K562 (cell line): Measurements from ENCODE around the gene TEPSIN. TPM values are rescaled to one million over a fixed set of nuclear protein-coding genes. Genes with fewer than 3 reads are reported as not detected.

Source experiments
- ATAC-seq: fragments of 200-7000 bp; cut with Tn5 transposase; 3 replicates; pipeline ENCODE4 v1.9.1; 2020; ENCODE audit warnings: moderate library complexity
- BruUV-seq: library from RNA; stranded (reverse); fragments of 400-500 nt; replicated peaks from 2 replicates; lab custom pipeline; 2021; lab: Mats Ljungman, UMichigan
- CTCF ChIA-PET: fragments of 300-600 bp; formaldehyde crosslinking; extraction: SDS; loops from one replicate; lab custom pipeline; 2021; ENCODE audit warnings: low intra/inter-chr PET ratio; lab: Yijun Ruan, JAX
- POLR2A ChIA-PET: fragments of 300-600, 350-650 bp; sonication (Branson Sonifier 250); formaldehyde crosslinking; extraction: SDS; loops from one replicate; lab custom pipeline; 2021; ENCODE audit warnings: antibody characterized with exemption, inconsistent platforms; lab: Yijun Ruan, JAX
- DNase-seq, 4 experiments: peaks; one replicate each; pipeline versions ENCODE4 v3.0.0 to v3.0.0-alpha.2; 2011 to 2018; ENCODE audit warnings: low spot score in 3 of 4, mixed read lengths in 3 of 4; ENCODE audit errors: extremely low read depth in 1 of 4
- FAIRE-seq: peaks from 2 replicates; lab custom pipeline; 2011; peaks lifted over from hg19 to GRCh38; lab: Jason Lieb, UNC
- H2AFZ ChIP-seq: 2 replicates; pipeline ENCODE4 v1.6.0; 2011; ENCODE audit warnings: low read depth, low read length, control low read depth, inconsistent platforms
- H3K27ac ChIP-seq: fragments of 200-600 bp; 3 replicates; pipeline ENCODE4 v1.8.0; 2011; ENCODE audit warnings: low read depth, mild to moderate bottlenecking, control low read depth, inconsistent platforms, low read length, moderate library complexity, mixed read lengths; ENCODE audit errors: extremely low read depth
- H3K27me3 ChIP-seq, 2 experiments: fragments of 300-600 bp in 1 of 2; 2 replicates in 1 of 2; 3 replicates in 1 of 2; pipeline versions ENCODE4 v1.6.0 to v1.8.0; 2011; ENCODE audit warnings: inconsistent platforms in 2 of 2, low read length in 2 of 2, mild to moderate bottlenecking in 1 of 2, mixed read lengths in 1 of 2, moderate library complexity in 1 of 2; ENCODE audit not compliant: control insufficient read depth in 2 of 2, insufficient read depth in 2 of 2
- H3K36me3 ChIP-seq: fragments of 300-600 bp; 3 replicates; pipeline ENCODE4 v1.8.0; 2011; ENCODE audit warnings: mild to moderate bottlenecking, low read length, inconsistent platforms; ENCODE audit not compliant: control insufficient read depth, insufficient read depth
- H3K4me1 ChIP-seq, 2 experiments: fragments of 200-600 bp in 1 of 2; replicated peaks in 1 of 2; 2 replicates in 1 of 2; 3 replicates in 1 of 2; pipeline versions ENCODE4 v1.5.1 to v1.8.0; 2011; ENCODE audit warnings: inconsistent platforms in 2 of 2, low read length in 2 of 2, mild to moderate bottlenecking in 1 of 2, mixed read lengths in 1 of 2, moderate library complexity in 1 of 2; ENCODE audit not compliant: control insufficient read depth in 2 of 2, insufficient read depth in 2 of 2
- H3K4me2 ChIP-seq: 2 replicates; pipeline ENCODE4 v1.6.1; 2011; ENCODE audit warnings: low read length, control low read depth, inconsistent platforms, mixed read lengths; ENCODE audit not compliant: insufficient read depth
- H3K4me3 ChIP-seq: fragments of 200-600 bp; sonication (generic), shearing (Covaris generic); 2 replicates; pipeline ENCODE4 v1.5.1; 2016; ENCODE audit warnings: control low read depth, inconsistent platforms
- H3K79me2 ChIP-seq: fragments of 200-600 bp; 3 replicates; pipeline ENCODE4 v1.8.0; 2011; ENCODE audit warnings: low read length, inconsistent platforms; ENCODE audit not compliant: control insufficient read depth, insufficient read depth
- H3K9ac ChIP-seq, 2 experiments: 2 replicates each; pipeline versions ENCODE4 v1.6.0 to v1.6.1; 2011; ENCODE audit warnings: low read depth in 2 of 2, low read length in 2 of 2, control low read depth in 1 of 2, inconsistent platforms in 1 of 2, mild to moderate bottlenecking in 1 of 2, mixed read lengths in 1 of 2; ENCODE audit not compliant: insufficient read depth in 1 of 2
- H3K9me1 ChIP-seq: one replicate; pipeline ENCODE4 v1.6.0; 2011; ENCODE audit warnings: inconsistent platforms, mild to moderate bottlenecking, low read length, moderate library complexity; ENCODE audit not compliant: control insufficient read depth, insufficient read depth
- H3K9me3 ChIP-seq: replicated peaks from 2 replicates; pipeline ENCODE4 v1.5.1; 2011; ENCODE audit warnings: low read depth, low read length, inconsistent platforms; ENCODE audit not compliant: control insufficient read depth, insufficient read depth
- H4K20me1 ChIP-seq: replicated peaks from 2 replicates; pipeline ENCODE4 v1.6.1; 2011; ENCODE audit warnings: low read length, inconsistent platforms, mixed read lengths; ENCODE audit not compliant: control insufficient read depth, insufficient read depth
- ASH1L ChIP-seq: fragments of 450-650 bp; IDR thresholded peaks from 2 replicates; pipeline ENCODE4 v1.6.1; 2018; ENCODE audit warnings: borderline replicate concordance, mild to moderate bottlenecking, low read depth; ENCODE audit not compliant: partially characterized antibody
- BRCA1 ChIP-seq, 2 experiments: fragments of 450-650 bp in 1 of 2; sonication (generic) in 1 of 2; formaldehyde crosslinking in 1 of 2; IDR thresholded peaks; 2 replicates each; pipeline versions ENCODE4 v1.5.0 to v1.6.1; 2017 to 2020; ENCODE audit warnings: mild to moderate bottlenecking in 1 of 2, missing genetic modification reagents in 1 of 2
- CBFA2T2 ChIP-seq: fragments of 450-650 bp; conservative IDR thresholded peaks from 2 replicates; pipeline ENCODE4 v1.6.1; 2017; ENCODE audit warnings: mild to moderate bottlenecking
- CHD1 ChIP-seq: fragments of 200-600 bp; sonication (generic); IDR thresholded peaks from one replicate; pipeline ENCODE4 v1.6.1; 2012; ENCODE audit warnings: mild to moderate bottlenecking, moderate library complexity, low read length, inconsistent platforms
- ELK1 ChIP-seq: sonication (generic); formaldehyde crosslinking; IDR thresholded peaks from 2 replicates; pipeline ENCODE4 v1.8.1; 2022; ENCODE audit warnings: missing genetic modification reagents
- MCM5 ChIP-seq: fragments of 450-650 bp; IDR thresholded peaks from 2 replicates; pipeline ENCODE4 v1.6.1; 2016; ENCODE audit warnings: low read depth
- SIN3A ChIP-seq, 2 experiments: fragments of 150-350 bp in 1 of 2; IDR thresholded peaks; 2 replicates each; pipeline ENCODE4 v1.6.1; 2011 to 2016; ENCODE audit warnings: borderline replicate concordance in 2 of 2, low read depth in 2 of 2, low read length in 2 of 2, mild to moderate bottlenecking in 2 of 2, moderate library complexity in 2 of 2; ENCODE audit not compliant: control insufficient read depth in 1 of 2
- SNRNP70 ChIP-seq: fragments of 200-400 bp; formaldehyde crosslinking; optimal IDR thresholded peaks from 2 replicates; pipeline ENCODE3; 2017; ENCODE audit warnings: low read depth, low read length
- TAL1 ChIP-seq: fragments of 450-650 bp; IDR thresholded peaks from 2 replicates; pipeline ENCODE4 v1.6.1; 2016; ENCODE audit warnings: mild to moderate bottlenecking
- YY1 ChIP-seq, 3 experiments: IDR thresholded peaks; 2 replicates each; pipeline ENCODE4 v1.6.1; 2011; ENCODE audit warnings: low read length in 2 of 3, mild to moderate bottlenecking in 2 of 3, moderate library complexity in 2 of 3, borderline replicate concordance in 1 of 3, control low read depth in 1 of 3, low read depth in 1 of 3; ENCODE audit not compliant: insufficient read depth in 3 of 3, insufficient replicate concordance in 2 of 3, control insufficient read depth in 1 of 3, insufficient read length in 1 of 3; ENCODE audit errors: extremely low read depth in 1 of 3
- ZNF518B ChIP-seq: fragments of 250-450 bp; sonication (Bioruptor Pico); IDR thresholded peaks from 2 replicates; pipeline ENCODE4 v1.5.0; 2021; ENCODE audit warnings: mild to moderate bottlenecking, moderate library complexity
- WGBS: fragments of 100-300 bp; shearing (Covaris generic); methylation state at CpG from one replicate; pipeline ENCODE4 v1.1.6; 2016; ENCODE audit warnings: low coverage, mixed read lengths; ENCODE audit not compliant: insufficient coverage; ENCODE audit errors: missing lambda C conversion rate; 5-methylcytosine and 5-hydroxymethylcytosine counted together
- in situ Hi-C: fragments of 300-500 bp; cut with MboI; formaldehyde crosslinking; loops from 4 replicates; pipeline ENCODE4 v1.15.0; 2018; ENCODE audit warnings: inconsistent platforms, mixed read lengths
- intact Hi-C: fragments of 100-400 bp; cut with micrococcal nuclease; formaldehyde crosslinking; loops from 2 replicates; pipeline ENCODE4 v1.14.2; 2022
- polyA plus RNA-seq, 8 experiments: library from polyadenylated mRNA; depleted of rRNA in 4 of 8; stranded (reverse) in 5 of 8; unstranded in 3 of 8; fragments of >200 nt; fragmentation: Nextera tagmentation in 2 of 8; fragmentation: Illumina TruSeq in 1 of 8; extraction: Ambion mirVana in 2 of 8; extraction: Trizol in 1 of 8; gene quantifications; 2 replicates each; pipeline versions ENCODE4 v1.2.1 to v1.2.3, GENCODE V29; 2011 to 2014; ENCODE audit warnings: inconsistent platforms in 1 of 8, missing spikeins in 1 of 8
- total RNA-seq, 7 experiments: library from RNA; depleted of rRNA in 6 of 7; stranded (reverse); fragments of >200 nt in 6 of 7; fragmentation: Illumina TruSeq in 2 of 7; extraction: Trizol in 2 of 7; gene quantifications; 2 replicates each; pipeline versions ENCODE4 v1.2.1 to v1.2.3, GENCODE V29; 2011 to 2021; ENCODE audit warnings: low replicate concordance in 1 of 7
- TF ChIP-seq, protein P1 (sequence below): fragments of 450-650 bp; formaldehyde crosslinking; IDR thresholded peaks from 2 replicates; pipeline ENCODE4 v1.4.0; 2020; ENCODE audit warnings: mild to moderate bottlenecking, moderate library complexity
- TF ChIP-seq, protein P2 (sequence below): fragments of 250-450 bp; sonication (Bioruptor Pico); IDR thresholded peaks from 2 replicates; pipeline ENCODE4 v1.5.1; 2021; ENCODE audit warnings: mild to moderate bottlenecking

The TEPSIN gene
- total and polyA plus RNA-seq, 9 of the 15 experiments (the other 6 are each of a cell fraction or from before 2014, with no cell fraction given), result 0.80 to 29.8 (median 5.3) TPM

DNA sequence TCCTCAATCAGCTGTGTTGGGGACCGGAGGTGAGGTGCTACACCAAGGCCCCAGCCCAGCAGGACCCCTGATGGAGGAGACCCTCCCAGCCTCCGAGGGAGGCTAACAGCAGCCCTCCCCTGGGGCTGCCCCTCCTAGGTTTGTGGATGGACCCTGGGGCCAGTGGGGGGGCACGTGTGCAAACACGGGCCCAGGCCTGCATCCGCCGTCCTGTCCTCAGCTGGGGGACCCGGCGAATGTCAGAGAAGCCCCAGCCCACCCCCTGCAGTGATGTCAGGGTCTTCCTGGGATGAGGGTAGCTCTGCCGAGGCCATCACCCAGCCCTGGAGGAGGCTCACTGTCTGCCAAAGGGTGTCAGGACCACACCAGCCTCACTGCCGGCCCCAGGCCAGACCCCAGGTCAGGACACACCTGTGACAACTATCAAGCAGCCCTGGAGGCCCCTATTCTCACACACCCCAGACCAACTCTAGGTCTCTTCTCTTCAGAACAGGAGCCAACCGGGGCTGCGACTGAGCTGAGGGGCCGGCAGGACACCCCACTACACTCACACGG lies 42.8 kb downstream of the TEPSIN start:
- POLR2A ChIA-PET, result interaction anchor here (1.3 to 1.9 kb wide), 2 partner anchors 9 to 11 kb away, joined by 5 to 6 read pairs; no protein-coding TSS in a partner anchor
- BruUV-seq, result no TSS peak
- no peak for TF ChIP-seq SNRNP70
- TF ChIP-seq SIN3A (IDR thresholded peaks at IDR 0.05; ENCODE audit: borderline replicate concordance in 2 of 2, control insufficient read depth in 1 of 2, low read depth in 2 of 2, low read length in 2 of 2), result no peak
- TF ChIP-seq TAL1, result no peak
- no peak for TF ChIP-seq MCM5
- no peak for TF ChIP-seq YY1 (IDR thresholded peaks at IDR 0.05; ENCODE audit: borderline replicate concordance in 1 of 3, control insufficient read depth in 1 of 3, extremely low read depth in 1 of 3, insufficient read depth in 3 of 3, insufficient read length in 1 of 3, insufficient replicate concordance in 2 of 3, low read depth in 1 of 3, low read length in 2 of 3)
- no peak for TF ChIP-seq BRCA1 (IDR thresholded peaks at IDR 0.05)
- TF ChIP-seq BRCA1 (CRISPR knock-in tag; IDR thresholded peaks at IDR 0.05), result no peak
- no peak for TF ChIP-seq CHD1
- no peak for TF ChIP-seq ASH1L
- TF ChIP-seq ZNF518B (CRISPR knock-in tag), result no peak
- TF ChIP-seq, protein P1, sequence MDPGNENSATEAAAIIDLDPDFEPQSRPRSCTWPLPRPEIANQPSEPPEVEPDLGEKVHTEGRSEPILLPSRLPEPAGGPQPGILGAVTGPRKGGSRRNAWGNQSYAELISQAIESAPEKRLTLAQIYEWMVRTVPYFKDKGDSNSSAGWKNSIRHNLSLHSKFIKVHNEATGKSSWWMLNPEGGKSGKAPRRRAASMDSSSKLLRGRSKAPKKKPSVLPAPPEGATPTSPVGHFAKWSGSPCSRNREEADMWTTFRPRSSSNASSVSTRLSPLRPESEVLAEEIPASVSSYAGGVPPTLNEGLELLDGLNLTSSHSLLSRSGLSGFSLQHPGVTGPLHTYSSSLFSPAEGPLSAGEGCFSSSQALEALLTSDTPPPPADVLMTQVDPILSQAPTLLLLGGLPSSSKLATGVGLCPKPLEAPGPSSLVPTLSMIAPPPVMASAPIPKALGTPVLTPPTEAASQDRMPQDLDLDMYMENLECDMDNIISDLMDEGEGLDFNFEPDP (CRISPR knock-in tag), result no peak
- TF ChIP-seq ELK1 (CRISPR knock-in tag), result no peak
- no peak for TF ChIP-seq CBFA2T2
- TF ChIP-seq, protein P2, sequence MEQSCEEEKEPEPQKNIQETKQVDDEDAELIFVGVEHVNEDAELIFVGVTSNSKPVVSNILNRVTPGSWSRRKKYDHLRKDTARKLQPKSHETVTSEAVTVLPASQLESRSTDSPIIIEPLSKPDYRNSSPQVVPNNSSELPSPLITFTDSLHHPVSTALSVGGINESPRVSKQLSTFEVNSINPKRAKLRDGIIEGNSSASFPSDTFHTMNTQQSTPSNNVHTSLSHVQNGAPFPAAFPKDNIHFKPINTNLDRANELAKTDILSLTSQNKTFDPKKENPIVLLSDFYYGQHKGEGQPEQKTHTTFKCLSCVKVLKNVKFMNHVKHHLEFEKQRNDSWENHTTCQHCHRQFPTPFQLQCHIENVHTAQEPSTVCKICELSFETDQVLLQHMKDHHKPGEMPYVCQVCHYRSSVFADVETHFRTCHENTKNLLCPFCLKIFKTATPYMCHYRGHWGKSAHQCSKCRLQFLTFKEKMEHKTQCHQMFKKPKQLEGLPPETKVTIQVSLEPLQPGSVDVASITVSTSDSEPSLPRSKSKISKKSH (CRISPR knock-in tag), result no peak

More for the DNA sequence above, 42.8 kb downstream of the TEPSIN start:
- Histone ChIP-seq H3K27ac (no peak overlapping the region), H3K4me2 (no peak overlapping the region), H3K9me1 (peaks cover 3% of the 10 kb centered on the region), H3K4me3 (no peak overlapping the region), H4K20me1 (no peaks in the 10 kb centered on the region), H2AFZ (no peak overlapping the region), H3K79me2 (no peaks in the 10 kb centered on the region), H3K27me3 (no peaks in the 10 kb centered on the region), H3K4me1 (peaks cover 13 to 63% of the 10 kb centered on the region in 2 experiments), H3K9me3 (no peaks in the 10 kb centered on the region), H3K36me3 (peaks cover 4% of the 10 kb centered on the region; the same call in 2 of the 3 replicates), H3K9ac (peak overlapping the region in 1 of 2 experiments; percentile 26; a peak in 1 of 4 replicates)
- DNase-seq (no peak), ATAC-seq (no peak), FAIRE-seq (no peak)
- intact Hi-C loops, result no loop called here
- 85% methylated on average over 10 of the region's 14 CpGs for WGBS
- in situ Hi-C loops, result no loop called here
- CTCF ChIA-PET, result no interaction called here
